OCI-LY7 (cell line): ENCODE results near the gene ZNF518B. TPM values are rescaled to one million over a fixed set of nuclear protein-coding genes. Genes with fewer than 3 reads are reported as not detected.

Source experiments
- Bru-seq: library from RNA; stranded (reverse); fragments of 400-500 nt; gene quantifications from one replicate; lab custom pipeline; 2021; lab: Mats Ljungman, UMichigan
- BruChase-seq, 2 experiments: library from RNA; stranded (reverse); fragments of 400-500 nt; gene quantifications; one replicate each; lab custom pipeline; 2021; lab: Mats Ljungman, UMichigan
- BruUV-seq: library from RNA; stranded (reverse); fragments of 400-500 nt; replicated peaks from 2 replicates; lab custom pipeline; 2021; lab: Mats Ljungman, UMichigan
- CTCF ChIA-PET: fragments of 300-600 bp; sonication (Branson Sonifier 250); formaldehyde crosslinking; loops from one replicate; lab custom pipeline; 2022; ENCODE audit warnings: antibody characterized with exemption; ENCODE audit not compliant: unreplicated experiment; lab: Charles Lee
- POLR2A ChIA-PET: fragments of 300-600 bp; sonication (Branson Sonifier 250); formaldehyde crosslinking; loops from one replicate; lab custom pipeline; 2022; ENCODE audit warnings: antibody characterized with exemption; lab: Charles Lee
- DNase-seq: peaks from one replicate; pipeline ENCODE4 v3.0.0-alpha.2; 2015; ENCODE audit warnings: low spot score
- H2AFZ ChIP-seq: fragments of 200-600 bp; sonication (generic), shearing (Covaris generic); 2 replicates; pipeline ENCODE4 v1.6.1; 2014; ENCODE audit warnings: mild to moderate bottlenecking, antibody characterized with exemption, low read length, moderate library complexity
- H3K27ac ChIP-seq: fragments of 200-600 bp; sonication (generic); 2 replicates; pipeline ENCODE4 v1.5.1; 2014; ENCODE audit warnings: mixed run types, low read depth, mild to moderate bottlenecking, moderate library complexity, low read length, inconsistent platforms; ENCODE audit not compliant: poor library complexity, severe bottlenecking
- H3K36me3 ChIP-seq: fragments of 200-600 bp; sonication (generic); 2 replicates; pipeline ENCODE4 v1.6.1; 2014; ENCODE audit warnings: mild to moderate bottlenecking, antibody characterized with exemption, low read length, moderate library complexity, mixed read lengths; ENCODE audit not compliant: insufficient read depth
- H3K4me1 ChIP-seq: fragments of 200-600 bp; sonication (generic); 2 replicates; pipeline ENCODE4 v1.5.1; 2014; ENCODE audit warnings: mild to moderate bottlenecking, low read length; ENCODE audit not compliant: insufficient read depth, poor library complexity, severe bottlenecking
- H3K4me2 ChIP-seq: fragments of 200-600 bp; sonication (generic); 2 replicates; pipeline ENCODE4 v1.6.1; 2014; ENCODE audit warnings: mild to moderate bottlenecking, low read length
- H3K4me3 ChIP-seq: fragments of 200-600 bp; sonication (generic); 2 replicates; pipeline ENCODE4 v1.5.1; 2014; ENCODE audit warnings: mild to moderate bottlenecking, low read depth, low read length; ENCODE audit not compliant: poor library complexity, severe bottlenecking
- H3K79me2 ChIP-seq: fragments of 200-600 bp; sonication (generic); 2 replicates; pipeline ENCODE4 v1.6.1; 2016; ENCODE audit warnings: low read depth, mild to moderate bottlenecking, low read length, moderate library complexity, mixed read lengths; ENCODE audit not compliant: insufficient read depth
- H3K9me2 ChIP-seq: fragments of 200-600 bp; sonication (generic); 2 replicates; pipeline ENCODE4 v1.6.1; 2016; ENCODE audit warnings: mild to moderate bottlenecking, low read length, mixed read lengths; ENCODE audit not compliant: insufficient read depth
- H3K9me3 ChIP-seq: fragments of 200-600 bp; sonication (generic); 2 replicates; pipeline ENCODE4 v1.6.1; 2014; ENCODE audit warnings: mild to moderate bottlenecking, mixed run types, low read length, mixed read lengths
- H4K20me1 ChIP-seq: fragments of 200-600 bp; sonication (generic); 2 replicates; pipeline ENCODE4 v1.6.1; 2014; ENCODE audit warnings: mild to moderate bottlenecking, antibody characterized with exemption, low read length, moderate library complexity, mixed read lengths; ENCODE audit not compliant: insufficient read depth
- EZH2phosphoT487 ChIP-seq: fragments of 200-600 bp; sonication (generic); IDR thresholded peaks from 2 replicates; pipeline ENCODE4 v1.6.1; 2018; ENCODE audit warnings: low read depth, borderline replicate concordance, mild to moderate bottlenecking, mixed run types, antibody characterized with exemption, low read length, moderate library complexity, mixed read lengths
- intact Hi-C: fragments of 100-400 bp; cut with micrococcal nuclease; formaldehyde crosslinking; loops from one replicate; pipeline ENCODE4 v1.10.0; 2022; ENCODE audit not compliant: unreplicated experiment
- long read RNA-seq: library from polyadenylated mRNA; stranded (forward); transcript quantifications from one replicate; pipeline ENCODE4 v2.0.0, GENCODE V29; 2022
- total RNA-seq, 2 experiments: library from RNA; depleted of rRNA in 1 of 2; stranded (reverse); fragments of >200 nt in 1 of 2; shearing (Covaris generic) in 1 of 2; gene quantifications; 2 replicates each; pipeline ENCODE4 v1.2.3, GENCODE V29; 2014 to 2022
- TF ChIP-seq, protein P1 (sequence below): fragments of 200-600 bp; sonication (generic); conservative IDR thresholded peaks from 2 replicates; pipeline ENCODE4 v1.5.1; 2014; ENCODE audit warnings: mild to moderate bottlenecking, antibody characterized with exemption, low read length, moderate library complexity, mixed read lengths

ZNF518B gene, protein sequence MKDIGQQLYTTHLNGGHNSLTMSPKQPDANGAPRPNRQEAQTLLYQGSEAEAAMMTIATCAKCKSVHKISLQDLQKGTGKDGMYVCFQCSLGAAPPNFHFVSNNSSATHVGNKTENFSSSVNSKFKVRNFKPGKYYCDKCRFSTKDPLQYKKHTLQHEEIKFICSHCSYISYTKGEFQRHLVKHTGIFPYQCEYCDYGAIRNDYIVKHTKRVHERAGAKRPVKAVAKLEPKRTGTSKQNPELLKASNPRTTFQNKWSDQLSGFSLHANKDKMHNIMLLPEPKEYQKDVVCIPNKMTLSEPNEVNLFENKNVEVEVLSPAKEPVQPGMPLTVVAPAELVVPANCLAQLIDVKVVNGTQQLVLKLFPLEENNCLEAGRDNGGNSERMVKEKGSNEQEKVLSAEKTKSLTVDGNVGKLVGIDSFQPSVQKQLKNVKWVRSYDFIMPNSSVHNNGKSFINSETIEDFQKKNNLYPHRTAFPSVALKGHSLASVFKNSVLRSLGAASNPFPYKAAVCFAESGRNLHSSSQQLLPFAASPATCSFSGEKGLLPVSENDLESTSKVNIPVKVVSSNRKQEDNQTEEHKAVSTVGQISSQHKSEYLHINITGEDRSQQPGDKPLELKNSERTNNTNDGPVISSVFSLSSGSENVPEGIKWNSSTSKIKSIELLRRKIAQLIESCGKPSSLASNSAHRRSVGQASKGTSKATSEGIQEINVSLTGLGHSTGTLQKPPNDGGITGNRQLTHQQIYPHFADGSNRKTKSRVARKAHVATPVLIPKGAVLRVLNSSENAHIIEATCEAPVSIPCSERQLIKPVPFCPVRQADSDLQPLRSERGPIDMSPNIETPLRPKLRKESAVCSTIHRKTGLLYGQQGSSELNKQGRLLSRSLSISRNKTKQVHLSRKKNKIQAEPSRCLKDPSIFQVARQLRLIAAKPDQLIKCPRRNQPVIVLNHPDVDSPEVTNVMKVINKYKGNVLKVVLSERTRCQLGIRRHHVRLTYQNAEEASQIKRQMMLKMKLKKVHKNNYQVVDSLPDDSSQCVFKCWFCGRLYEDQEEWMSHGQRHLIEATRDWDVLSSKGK
- total RNA-seq (2014; rRNA removed; shearing (Covaris generic)) (18.2 and 30.2 TPM in 2 replicates), total RNA-seq (2022) (19.1 and 24.2 TPM in 2 replicates), Bru-seq, nascent RNA (percentile 76 among the genes with signal in this experiment), BruChase-seq, experiment 1, labeled RNA remaining after a 6-hour chase (percentile 68 among the genes with signal in this experiment), BruChase-seq, experiment 2, labeled RNA remaining after a 2-hour chase (percentile 93 among the genes with signal in this experiment)
- long read RNA-seq, full-length matches to known transcripts, result 6 of 11 reads
- long read RNA-seq, partial matches to known transcripts, result 0 of 11 reads
- long read RNA-seq, other reads (novel, unspliced or antisense), result 5 of 11 reads

- intact Hi-C loops, result no loop called here
- POLR2A ChIA-PET, result interaction anchor here (0.5 kb wide), 1 partner anchor 667 kb away, joined by 3 read pairs; no protein-coding TSS in a partner anchor
- Histone ChIP-seq H2AFZ (peak within 1 kb of the TSS; percentile 90), H3K9me3 (no peaks in the 10 kb centered on the region), H3K4me1 (peaks cover 25% of the 10 kb centered on the region), H4K20me1 (peaks cover 11% of the 10 kb centered on the region), H3K9me2 (no peaks in the 10 kb centered on the region), H3K4me2 (peak within 1 kb of the TSS; percentile 81), H3K27ac (no peak within 1 kb of the TSS), H3K36me3 (peaks cover 25% of the 10 kb centered on the region), H3K79me2 (peaks cover 10% of the 10 kb centered on the region), H3K4me3 (peak within 1 kb of the TSS; percentile 77)
- TF ChIP-seq EZH2phosphoT487, result no peak
- TF ChIP-seq, protein P1, sequence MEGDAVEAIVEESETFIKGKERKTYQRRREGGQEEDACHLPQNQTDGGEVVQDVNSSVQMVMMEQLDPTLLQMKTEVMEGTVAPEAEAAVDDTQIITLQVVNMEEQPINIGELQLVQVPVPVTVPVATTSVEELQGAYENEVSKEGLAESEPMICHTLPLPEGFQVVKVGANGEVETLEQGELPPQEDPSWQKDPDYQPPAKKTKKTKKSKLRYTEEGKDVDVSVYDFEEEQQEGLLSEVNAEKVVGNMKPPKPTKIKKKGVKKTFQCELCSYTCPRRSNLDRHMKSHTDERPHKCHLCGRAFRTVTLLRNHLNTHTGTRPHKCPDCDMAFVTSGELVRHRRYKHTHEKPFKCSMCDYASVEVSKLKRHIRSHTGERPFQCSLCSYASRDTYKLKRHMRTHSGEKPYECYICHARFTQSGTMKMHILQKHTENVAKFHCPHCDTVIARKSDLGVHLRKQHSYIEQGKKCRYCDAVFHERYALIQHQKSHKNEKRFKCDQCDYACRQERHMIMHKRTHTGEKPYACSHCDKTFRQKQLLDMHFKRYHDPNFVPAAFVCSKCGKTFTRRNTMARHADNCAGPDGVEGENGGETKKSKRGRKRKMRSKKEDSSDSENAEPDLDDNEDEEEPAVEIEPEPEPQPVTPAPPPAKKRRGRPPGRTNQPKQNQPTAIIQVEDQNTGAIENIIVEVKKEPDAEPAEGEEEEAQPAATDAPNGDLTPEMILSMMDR, result no peak
- CTCF ChIA-PET, result no interaction called here
- peak; percentile 78 for DNase-seq
- BruUV-seq, result no TSS peak
Observed at GRCh38 chr4:10457255-10457801, at the start of gene ZNF518B. Gene ZNF518B (minus strand): TSS chr4:10457426. CDS start chr4:10446328, 11,098 bp downstream.

DNA sequence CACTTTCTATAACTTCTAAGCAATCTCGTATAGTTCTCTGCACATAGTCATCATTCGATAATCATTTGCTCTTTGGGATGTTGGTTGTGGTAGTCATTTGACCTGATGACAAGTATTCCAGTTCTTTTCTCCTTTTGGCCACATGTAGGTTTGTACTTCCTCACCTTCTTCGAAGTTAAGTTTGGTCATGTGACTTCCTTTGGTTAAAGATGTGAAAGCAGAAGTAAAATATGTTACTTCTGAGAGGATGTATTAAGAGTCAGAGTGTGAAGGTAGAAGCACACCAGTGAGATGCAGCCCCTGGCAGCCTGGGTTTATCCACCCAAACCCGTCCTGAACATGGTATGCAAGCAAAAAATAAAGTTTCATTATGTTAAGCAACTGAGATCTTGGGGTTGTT lies 48.9 kb upstream of the ZNF518B start:
- H4K20me1 ChIP-seq, result no peaks in the 10 kb centered on the region
- H3K4me2 ChIP-seq, result no peak overlapping the region
- no peaks in the 10 kb centered on the region; the same call in 1 of the 2 replicates for H3K9me3 ChIP-seq
- peak; percentile 2 for DNase-seq
- no peaks in the 10 kb centered on the region for H3K9me2 ChIP-seq
- no peaks in the 10 kb centered on the region for H3K79me2 ChIP-seq
- intact Hi-C loops, result no loop called here
- H3K36me3 ChIP-seq, result no peaks in the 10 kb centered on the region
- no peak overlapping the region for H3K4me3 ChIP-seq
- ChIA-PET POLR2A (no interaction called here), CTCF (no interaction called here)
- TF ChIP-seq, protein P1, result no peak
- no peak for TF ChIP-seq EZH2phosphoT487
- no TSS peak for BruUV-seq
- H3K4me1 ChIP-seq, result no peaks in the 10 kb centered on the region
- H2AFZ ChIP-seq, result no peak overlapping the region
- H3K27ac ChIP-seq, result no peak overlapping the region
